ENCODE results near the gene PSRC1.

DNA sequence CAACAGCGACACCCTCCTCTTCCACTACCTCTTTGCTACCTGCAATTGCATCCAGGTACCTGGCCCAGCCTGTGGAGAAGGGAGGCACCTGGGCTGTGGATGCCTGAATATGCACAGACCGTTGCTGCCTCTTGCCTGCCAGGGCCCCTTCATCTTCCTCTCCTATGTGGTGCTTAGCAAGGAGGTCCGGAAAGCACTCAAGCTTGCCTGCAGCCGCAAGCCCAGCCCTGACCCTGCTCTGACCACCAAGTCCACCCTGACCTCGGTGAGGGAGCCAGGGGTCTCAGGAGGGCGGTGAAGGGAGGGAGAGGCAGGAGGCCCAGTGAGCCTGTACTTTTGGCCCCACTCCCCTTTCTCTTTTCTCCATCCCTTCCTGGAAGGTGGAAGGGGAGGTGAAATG is 11.5 kb downstream of the PSRC1 start:
- TF ChIP-seq, protein P1, sequence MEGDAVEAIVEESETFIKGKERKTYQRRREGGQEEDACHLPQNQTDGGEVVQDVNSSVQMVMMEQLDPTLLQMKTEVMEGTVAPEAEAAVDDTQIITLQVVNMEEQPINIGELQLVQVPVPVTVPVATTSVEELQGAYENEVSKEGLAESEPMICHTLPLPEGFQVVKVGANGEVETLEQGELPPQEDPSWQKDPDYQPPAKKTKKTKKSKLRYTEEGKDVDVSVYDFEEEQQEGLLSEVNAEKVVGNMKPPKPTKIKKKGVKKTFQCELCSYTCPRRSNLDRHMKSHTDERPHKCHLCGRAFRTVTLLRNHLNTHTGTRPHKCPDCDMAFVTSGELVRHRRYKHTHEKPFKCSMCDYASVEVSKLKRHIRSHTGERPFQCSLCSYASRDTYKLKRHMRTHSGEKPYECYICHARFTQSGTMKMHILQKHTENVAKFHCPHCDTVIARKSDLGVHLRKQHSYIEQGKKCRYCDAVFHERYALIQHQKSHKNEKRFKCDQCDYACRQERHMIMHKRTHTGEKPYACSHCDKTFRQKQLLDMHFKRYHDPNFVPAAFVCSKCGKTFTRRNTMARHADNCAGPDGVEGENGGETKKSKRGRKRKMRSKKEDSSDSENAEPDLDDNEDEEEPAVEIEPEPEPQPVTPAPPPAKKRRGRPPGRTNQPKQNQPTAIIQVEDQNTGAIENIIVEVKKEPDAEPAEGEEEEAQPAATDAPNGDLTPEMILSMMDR (IDR thresholded peaks at IDR 0.05): no peak
- TF ChIP-seq EP300 (IDR thresholded peaks at IDR 0.05): no peak
- no peak for TF ChIP-seq POLR2A (IDR thresholded peaks at IDR 0.05)
